Liver (tissue), 3 donors: ENCODE results near the gene RECQL5.
"Not testable (repeated sequence)": the region's sequence is repeated elsewhere in the genome, so short reads cannot be mapped to it uniquely, and the experiment has no call there.

ENCODE experiments used
- JUND ChIP-seq, 2 donors: IDR thresholded peaks; 2 replicates each; pipeline ENCODE4 v1.6.1; 2016; ENCODE audit warnings: antibody characterized with exemption in 2 of 2
- RAD21 ChIP-seq, 2 donors: IDR thresholded peaks; 2 replicates each; pipeline ENCODE4 v1.6.1; 2016; ENCODE audit warnings: antibody characterized with exemption in 2 of 2, mild to moderate bottlenecking in 2 of 2
- SP1 ChIP-seq: IDR thresholded peaks from 2 replicates; pipeline ENCODE4 v1.6.1; 2018; ENCODE audit warnings: antibody characterized with exemption, mild to moderate bottlenecking
- TAF1 ChIP-seq: conservative IDR thresholded peaks from 2 replicates; pipeline ENCODE4 v1.6.1; 2016; ENCODE audit warnings: antibody characterized with exemption, mild to moderate bottlenecking
- TF ChIP-seq, protein P1 (sequence below): fragments of 150-350 bp; IDR thresholded peaks from 2 replicates; pipeline ENCODE4 v1.5.1; 2017; ENCODE audit warnings: improper control_type of control experiment, low read depth, low read length; ENCODE audit not compliant: missing input control
- TF ChIP-seq, protein P2 (sequence below): IDR thresholded peaks from 2 replicates; pipeline ENCODE4 v1.6.1; 2016; ENCODE audit warnings: antibody characterized with exemption
- TF ChIP-seq, protein P3 (sequence below): IDR thresholded peaks from 2 replicates; pipeline ENCODE4 v1.6.1; 2016; ENCODE audit warnings: antibody characterized with exemption, mild to moderate bottlenecking
- donor health status: healthy.
- donor health status: healthy.

DNA sequence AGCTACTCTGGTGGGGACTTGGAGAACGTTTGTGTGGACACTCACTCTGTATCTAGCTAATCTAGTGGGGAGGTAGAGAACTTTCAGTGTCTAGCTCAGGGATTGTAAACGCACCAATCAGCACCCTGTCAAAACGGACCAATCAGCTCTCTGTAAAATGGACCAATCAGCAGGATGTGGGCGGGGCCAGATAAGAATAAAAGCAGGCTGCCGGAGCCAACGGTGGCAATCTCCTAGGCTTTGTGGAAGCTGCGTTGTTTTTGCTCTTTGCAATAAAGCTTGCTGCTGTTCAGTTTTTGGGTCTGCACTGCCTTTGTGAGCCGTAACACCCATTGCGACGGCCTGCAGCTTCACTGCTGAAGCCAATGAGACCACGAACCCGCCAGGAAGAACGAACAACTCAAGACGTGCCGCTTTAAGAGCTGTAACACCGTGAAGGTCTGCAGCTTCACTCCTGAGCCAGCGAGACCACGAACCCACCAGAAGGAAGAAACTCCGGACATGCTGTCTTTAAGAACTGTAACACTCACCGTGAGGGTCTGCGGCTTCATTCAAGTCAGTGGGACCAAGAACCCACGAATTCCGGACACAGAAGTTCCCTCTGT is 85.7 kb downstream of the RECQL5 start:
- TF ChIP-seq, protein P1, sequence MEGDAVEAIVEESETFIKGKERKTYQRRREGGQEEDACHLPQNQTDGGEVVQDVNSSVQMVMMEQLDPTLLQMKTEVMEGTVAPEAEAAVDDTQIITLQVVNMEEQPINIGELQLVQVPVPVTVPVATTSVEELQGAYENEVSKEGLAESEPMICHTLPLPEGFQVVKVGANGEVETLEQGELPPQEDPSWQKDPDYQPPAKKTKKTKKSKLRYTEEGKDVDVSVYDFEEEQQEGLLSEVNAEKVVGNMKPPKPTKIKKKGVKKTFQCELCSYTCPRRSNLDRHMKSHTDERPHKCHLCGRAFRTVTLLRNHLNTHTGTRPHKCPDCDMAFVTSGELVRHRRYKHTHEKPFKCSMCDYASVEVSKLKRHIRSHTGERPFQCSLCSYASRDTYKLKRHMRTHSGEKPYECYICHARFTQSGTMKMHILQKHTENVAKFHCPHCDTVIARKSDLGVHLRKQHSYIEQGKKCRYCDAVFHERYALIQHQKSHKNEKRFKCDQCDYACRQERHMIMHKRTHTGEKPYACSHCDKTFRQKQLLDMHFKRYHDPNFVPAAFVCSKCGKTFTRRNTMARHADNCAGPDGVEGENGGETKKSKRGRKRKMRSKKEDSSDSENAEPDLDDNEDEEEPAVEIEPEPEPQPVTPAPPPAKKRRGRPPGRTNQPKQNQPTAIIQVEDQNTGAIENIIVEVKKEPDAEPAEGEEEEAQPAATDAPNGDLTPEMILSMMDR: not testable (repeated sequence)
- TF ChIP-seq RAD21 (IDR thresholded peaks at IDR 0.05); TAF1; SP1; JUND (IDR thresholded peaks at IDR 0.05): not testable (repeated sequence)
- TF ChIP-seq, protein P2, sequence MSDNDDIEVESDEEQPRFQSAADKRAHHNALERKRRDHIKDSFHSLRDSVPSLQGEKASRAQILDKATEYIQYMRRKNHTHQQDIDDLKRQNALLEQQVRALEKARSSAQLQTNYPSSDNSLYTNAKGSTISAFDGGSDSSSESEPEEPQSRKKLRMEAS: not testable (repeated sequence)
- TF ChIP-seq, protein P3, sequence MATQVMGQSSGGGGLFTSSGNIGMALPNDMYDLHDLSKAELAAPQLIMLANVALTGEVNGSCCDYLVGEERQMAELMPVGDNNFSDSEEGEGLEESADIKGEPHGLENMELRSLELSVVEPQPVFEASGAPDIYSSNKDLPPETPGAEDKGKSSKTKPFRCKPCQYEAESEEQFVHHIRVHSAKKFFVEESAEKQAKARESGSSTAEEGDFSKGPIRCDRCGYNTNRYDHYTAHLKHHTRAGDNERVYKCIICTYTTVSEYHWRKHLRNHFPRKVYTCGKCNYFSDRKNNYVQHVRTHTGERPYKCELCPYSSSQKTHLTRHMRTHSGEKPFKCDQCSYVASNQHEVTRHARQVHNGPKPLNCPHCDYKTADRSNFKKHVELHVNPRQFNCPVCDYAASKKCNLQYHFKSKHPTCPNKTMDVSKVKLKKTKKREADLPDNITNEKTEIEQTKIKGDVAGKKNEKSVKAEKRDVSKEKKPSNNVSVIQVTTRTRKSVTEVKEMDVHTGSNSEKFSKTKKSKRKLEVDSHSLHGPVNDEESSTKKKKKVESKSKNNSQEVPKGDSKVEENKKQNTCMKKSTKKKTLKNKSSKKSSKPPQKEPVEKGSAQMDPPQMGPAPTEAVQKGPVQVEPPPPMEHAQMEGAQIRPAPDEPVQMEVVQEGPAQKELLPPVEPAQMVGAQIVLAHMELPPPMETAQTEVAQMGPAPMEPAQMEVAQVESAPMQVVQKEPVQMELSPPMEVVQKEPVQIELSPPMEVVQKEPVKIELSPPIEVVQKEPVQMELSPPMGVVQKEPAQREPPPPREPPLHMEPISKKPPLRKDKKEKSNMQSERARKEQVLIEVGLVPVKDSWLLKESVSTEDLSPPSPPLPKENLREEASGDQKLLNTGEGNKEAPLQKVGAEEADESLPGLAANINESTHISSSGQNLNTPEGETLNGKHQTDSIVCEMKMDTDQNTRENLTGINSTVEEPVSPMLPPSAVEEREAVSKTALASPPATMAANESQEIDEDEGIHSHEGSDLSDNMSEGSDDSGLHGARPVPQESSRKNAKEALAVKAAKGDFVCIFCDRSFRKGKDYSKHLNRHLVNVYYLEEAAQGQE: not testable (repeated sequence)
